GM12878 (cell line): ENCODE measurements around the gene MACROD2. TPM values are rescaled to one million over a fixed set of nuclear protein-coding genes. Genes with fewer than 3 reads are reported as not detected.

Experiments used
- ATAC-seq: fragments of 200-7000 bp; cut with Tn5 transposase; 3 replicates; pipeline ENCODE4 v1.9.1; 2020; ENCODE audit warnings: mild to moderate bottlenecking, moderate library complexity
- BruUV-seq: library from RNA; stranded (reverse); fragments of 400-500 nt; replicated peaks from 2 replicates; lab custom pipeline; 2021; lab: Mats Ljungman, UMichigan
- CTCF ChIA-PET: fragments of 300-600 bp; sonication (Branson Sonifier 250); formaldehyde crosslinking; extraction: SDS; loops from one replicate; lab custom pipeline; 2021; ENCODE audit warnings: inconsistent platforms; lab: Yijun Ruan, JAX
- POLR2A ChIA-PET: fragments of 350-600 bp; formaldehyde crosslinking; extraction: SDS; loops from one replicate; lab custom pipeline; 2021; ENCODE audit warnings: inconsistent platforms; lab: Charles Lee
- RAD21 ChIA-PET: fragments of 300-600 bp; sonication (Branson Sonifier 250); formaldehyde crosslinking; loops from one replicate; lab custom pipeline; 2023; ENCODE audit warnings: antibody characterized with exemption; ENCODE audit not compliant: unreplicated experiment; lab: Charles Lee
- SMC1A ChIA-PET: fragments of 300-600 bp; sonication (Branson Sonifier 250); formaldehyde crosslinking; loops from one replicate; lab custom pipeline; 2023; ENCODE audit not compliant: unreplicated experiment, uncharacterized antibody; lab: Charles Lee
- DNase-seq: peaks from one replicate; pipeline ENCODE4 v3.0.0-alpha.2; 2011; ENCODE audit warnings: low read depth, low spot score
- FAIRE-seq: peaks from 3 replicates; lab custom pipeline; 2011; peaks lifted over from hg19 to GRCh38; lab: Jason Lieb, UNC
- H2AFZ ChIP-seq: 2 replicates; pipeline ENCODE4 v1.6.0; 2011; ENCODE audit warnings: low read depth, low read length, control low read depth; ENCODE audit not compliant: control insufficient read depth
- H3K27ac ChIP-seq: 2 replicates; pipeline ENCODE4 v1.5.1; 2011; ENCODE audit warnings: control low read depth; ENCODE audit not compliant: control insufficient read depth, insufficient read depth
- H3K27me3 ChIP-seq, 2 experiments: replicated peaks in 1 of 2; 2 replicates each; pipeline versions ENCODE4 v1.6.0 to v1.6.1; 2011; ENCODE audit warnings: low read length in 1 of 2; ENCODE audit not compliant: control insufficient read depth in 2 of 2, insufficient read depth in 2 of 2
- H3K36me3 ChIP-seq, 2 experiments: 2 replicates each; pipeline ENCODE4 v1.5.1; 2011; ENCODE audit warnings: low read length in 1 of 2; ENCODE audit not compliant: control insufficient read depth in 2 of 2, insufficient read depth in 2 of 2
- H3K4me1 ChIP-seq: 2 replicates; pipeline ENCODE4 v1.6.1; 2011; ENCODE audit warnings: mild to moderate bottlenecking, low read length, moderate library complexity, mixed read lengths; ENCODE audit not compliant: control insufficient read depth, insufficient read depth
- H3K4me2 ChIP-seq: 2 replicates; pipeline ENCODE4 v1.6.0; 2011; ENCODE audit warnings: control low read depth; ENCODE audit not compliant: control insufficient read depth, insufficient read depth
- H3K4me3 ChIP-seq: fragments of 200-600 bp; sonication (generic); 2 replicates; pipeline ENCODE4 v1.5.1; 2016
- H3K79me2 ChIP-seq: 2 replicates; pipeline ENCODE4 v1.6.0; 2011; ENCODE audit warnings: low read length; ENCODE audit not compliant: control insufficient read depth, insufficient read depth
- H3K9ac ChIP-seq: 2 replicates; pipeline ENCODE4 v1.8.0; 2011; ENCODE audit warnings: low read length, control low read depth, mixed read lengths; ENCODE audit not compliant: control insufficient read depth, insufficient read depth
- H3K9me3 ChIP-seq: replicated peaks from 3 replicates; pipeline ENCODE4 v1.5.1; 2011; ENCODE audit warnings: mild to moderate bottlenecking, low read length; ENCODE audit not compliant: control insufficient read depth, insufficient read depth
- H4K20me1 ChIP-seq: 2 replicates; pipeline ENCODE4 v1.6.0; 2011; ENCODE audit not compliant: control insufficient read depth, insufficient read depth
- CBX5 ChIP-seq: sonication (generic); IDR thresholded peaks from 2 replicates; pipeline ENCODE4 v1.6.1; 2016; ENCODE audit warnings: low read depth, moderate library complexity, mild to moderate bottlenecking, inconsistent platforms
- EZH2 ChIP-seq: IDR thresholded peaks from 2 replicates; pipeline ENCODE4 v1.6.1; 2012; ENCODE audit warnings: low read depth, mild to moderate bottlenecking, control low read depth, inconsistent platforms, low read length, borderline replicate concordance; ENCODE audit not compliant: control insufficient read depth
- GATAD2B ChIP-seq: fragments of 450-650 bp; conservative IDR thresholded peaks from 2 replicates; pipeline ENCODE4 v1.6.1; 2017; ENCODE audit warnings: low read depth, mild to moderate bottlenecking, moderate library complexity
- MTA3 ChIP-seq: IDR thresholded peaks from 2 replicates; pipeline ENCODE4 v1.6.1; 2012; ENCODE audit warnings: low read length, inconsistent platforms, borderline replicate concordance
- NBN ChIP-seq: fragments of 450-650 bp; IDR thresholded peaks from 2 replicates; pipeline ENCODE4 v1.6.1; 2016
- NFIC ChIP-seq: IDR thresholded peaks from 2 replicates; pipeline ENCODE4 v1.6.1; 2012; ENCODE audit warnings: low read depth, mild to moderate bottlenecking, inconsistent platforms, low read length, moderate library complexity
- NR2C1 ChIP-seq: fragments of 450-650 bp; IDR thresholded peaks from 2 replicates; pipeline ENCODE4 v1.6.1; 2017; ENCODE audit warnings: antibody characterized with exemption, mild to moderate bottlenecking, moderate library complexity
- NRF1 ChIP-seq: conservative IDR thresholded peaks from 2 replicates; pipeline ENCODE4 v1.6.1; 2011; ENCODE audit warnings: mild to moderate bottlenecking, low read depth, low read length, improper control_type of control experiment
- PAX5 ChIP-seq: IDR thresholded peaks from 2 replicates; pipeline ENCODE4 v1.6.1; 2011; ENCODE audit warnings: low read depth, low read length, borderline replicate concordance
- PML ChIP-seq: IDR thresholded peaks from 2 replicates; pipeline ENCODE4 v1.6.1; 2012; ENCODE audit warnings: low read length, inconsistent platforms
- RBBP5 ChIP-seq: fragments of 200-600 bp; sonication (generic); conservative IDR thresholded peaks from 2 replicates; pipeline ENCODE4 v1.6.1; 2016
- RFX5 ChIP-seq: IDR thresholded peaks from 2 replicates; pipeline ENCODE4 v1.6.1; 2011; ENCODE audit warnings: low read depth, low read length, improper control_type of control experiment
- SIN3A ChIP-seq: IDR thresholded peaks from 2 replicates; pipeline ENCODE4 v1.6.1; 2012; ENCODE audit warnings: low read depth, low read length, improper control_type of control experiment
- SMAD5 ChIP-seq: IDR thresholded peaks from 2 replicates; pipeline ENCODE4 v1.6.1; 2016; ENCODE audit warnings: antibody characterized with exemption, low read depth
- SUZ12 ChIP-seq: fragments of 200-600 bp; sonication (generic); IDR thresholded peaks from one replicate; pipeline ENCODE4 v1.6.1; 2018; ENCODE audit warnings: antibody characterized with exemption, mild to moderate bottlenecking; ENCODE audit not compliant: unreplicated experiment
- TAF1 ChIP-seq: IDR thresholded peaks from 2 replicates; pipeline ENCODE4 v1.6.1; 2011; ENCODE audit warnings: mild to moderate bottlenecking, low read depth, low read length, borderline replicate concordance
- TCF7 ChIP-seq: IDR thresholded peaks from 2 replicates; pipeline ENCODE4 v1.6.1; 2014; ENCODE audit warnings: antibody characterized with exemption, borderline replicate concordance
- WGBS: methylation state at CpG from one replicate; pipeline ENCODE4 v1.1.6; 2016; ENCODE audit warnings: low lambda C conversion rate; ENCODE audit not compliant: insufficient replicate concordance, insufficient coverage; ENCODE audit errors: missing lambda C conversion rate; 5-methylcytosine and 5-hydroxymethylcytosine counted together
- in situ Hi-C: fragments of 300-500 bp; cut with MboI; formaldehyde crosslinking; loops from 9 replicates; pipeline ENCODE4 v1.14.3; 2018; ENCODE audit warnings: mixed read lengths
- intact Hi-C: fragments of 100-400 bp; cut with micrococcal nuclease; formaldehyde crosslinking; loops from one replicate; pipeline ENCODE4 v1.14.2; 2022; ENCODE audit not compliant: unreplicated experiment
- polyA plus RNA-seq, 11 experiments: library from polyadenylated mRNA; depleted of rRNA in 4 of 11; unstranded in 6 of 11; stranded (reverse) in 5 of 11; fragments of >200 nt; fragmentation: Nextera tagmentation in 4 of 11; fragmentation: Illumina TruSeq in 1 of 11; extraction: Ambion mirVana in 4 of 11; extraction: Trizol in 1 of 11; gene quantifications; 1 replicate in 1 of 11; 2 replicates in 10 of 11; pipeline versions ENCODE4 v1.2.1 to v1.2.3, GENCODE V29; 2011 to 2016; ENCODE audit warnings: inconsistent platforms in 2 of 11, missing spikeins in 2 of 11, low read depth in 1 of 11
- total RNA-seq, 4 experiments: library from RNA; depleted of rRNA in 3 of 4; stranded (reverse); fragments of >200 nt in 3 of 4; fragmentation: Illumina TruSeq in 1 of 4; extraction: Trizol in 1 of 4; gene quantifications; 2 replicates each; pipeline versions ENCODE4 v1.2.1 to v1.2.3, GENCODE V29; 2013 to 2021

Gene MACROD2
- total and polyA plus RNA-seq, 10 of the 15 experiments (the other 5 are each of a cell fraction or from before 2014, with no cell fraction given), result 1.1 to 21.5 (median 2.2) TPM

GRCh38 chr20:15799871-15800270 is 1804.6 kb downstream of the MACROD2 start:
- in situ Hi-C loops (no loop called here), intact Hi-C loops (no loop called here)
- H3K4me1 ChIP-seq, result no peaks in the 10 kb centered on the region
- no peaks in the 10 kb centered on the region for H3K27me3 ChIP-seq
- H3K9me3 ChIP-seq, result no peaks in the 10 kb centered on the region
- no peak overlapping the region for H3K9ac ChIP-seq
- DNase-seq (no peak), FAIRE-seq (no peak), ATAC-seq (no peak)
- ChIA-PET POLR2A (no interaction called here), RAD21 (no interaction called here), SMC1A (no interaction called here), CTCF (no interaction called here)
- no TSS peak for BruUV-seq
- no peaks in the 10 kb centered on the region for H4K20me1 ChIP-seq
- no peaks in the 10 kb centered on the region for H3K36me3 ChIP-seq
- no peak for TF ChIP-seq MTA3
- TF ChIP-seq PAX5, result no peak
- no peak for TF ChIP-seq TAF1
- no peak for TF ChIP-seq NR2C1
- TF ChIP-seq EZH2, result no peak
- no peak for TF ChIP-seq NRF1
- TF ChIP-seq PML, result no peak
- TF ChIP-seq NBN, result no peak
- TF ChIP-seq RFX5, result no peak
- TF ChIP-seq GATAD2B, result no peak
- no peak for TF ChIP-seq SMAD5
- TF ChIP-seq CBX5, result no peak
- TF ChIP-seq SUZ12, result no peak
- no peak for TF ChIP-seq RBBP5
- no peak for TF ChIP-seq SIN3A
- TF ChIP-seq TCF7, result no peak
- TF ChIP-seq NFIC, result no peak
- H3K79me2 ChIP-seq, result no peaks in the 10 kb centered on the region
- WGBS, result 37% methylated on average over 2 of the region's 2 CpGs
- H3K4me3 ChIP-seq, result no peak overlapping the region
- H3K27ac ChIP-seq, result no peak overlapping the region
- H3K4me2 ChIP-seq, result no peak overlapping the region
- H2AFZ ChIP-seq, result no peak overlapping the region
